Mesenchymal stem cell (in vitro differentiated cells and primary cell): ENCODE measurements around the gene FSTL4.

Experiments
- DNase-seq: peaks from one replicate; pipeline ENCODE4 v3.0.0-alpha.2; 2013
- H2AFZ ChIP-seq: one replicate; pipeline ENCODE4 v1.6.1; 2013; ENCODE audit warnings: low read depth, mild to moderate bottlenecking, control low read depth, inconsistent platforms, low read length, moderate library complexity
- H2AK5ac ChIP-seq: 2 replicates; pipeline ENCODE4 v1.6.1; 2013; ENCODE audit warnings: low read length, moderate library complexity, mild to moderate bottlenecking, inconsistent platforms; ENCODE audit not compliant: severe bottlenecking
- H2BK120ac ChIP-seq: one replicate; pipeline ENCODE4 v1.6.1; 2013; ENCODE audit warnings: low read depth, mild to moderate bottlenecking, inconsistent platforms, low read length, moderate library complexity
- H2BK12ac ChIP-seq, 2 experiments: one replicate each; pipeline ENCODE4 v1.6.1; 2013; ENCODE audit warnings: inconsistent platforms in 2 of 2, low read length in 2 of 2, mild to moderate bottlenecking in 2 of 2, moderate library complexity in 2 of 2, control low read depth in 1 of 2
- H2BK15ac ChIP-seq: one replicate; pipeline ENCODE4 v1.6.1; 2013; ENCODE audit warnings: mild to moderate bottlenecking, low read depth, inconsistent platforms; ENCODE audit not compliant: poor library complexity, severe bottlenecking
- H2BK5ac ChIP-seq: 2 replicates; pipeline ENCODE4 v1.6.1; 2013; ENCODE audit warnings: low read depth, mild to moderate bottlenecking, low read length, control low read depth, inconsistent platforms; ENCODE audit not compliant: poor library complexity, severe bottlenecking
- H3K14ac ChIP-seq, 2 experiments: one replicate each; pipeline ENCODE4 v1.6.1; 2013; ENCODE audit warnings: inconsistent platforms in 2 of 2, low read length in 2 of 2, control low read depth in 1 of 2, mild to moderate bottlenecking in 1 of 2, moderate library complexity in 1 of 2
- H3K18ac ChIP-seq, 2 experiments: one replicate each; pipeline ENCODE4 v1.6.1; 2013; ENCODE audit warnings: inconsistent platforms in 2 of 2, low read length in 2 of 2, control low read depth in 1 of 2, low read depth in 1 of 2, mild to moderate bottlenecking in 1 of 2
- H3K23ac ChIP-seq, 2 experiments: one replicate each; pipeline ENCODE4 v1.6.1; 2013; ENCODE audit warnings: inconsistent platforms in 2 of 2, low read length in 2 of 2, mild to moderate bottlenecking in 2 of 2, moderate library complexity in 2 of 2, control low read depth in 1 of 2
- H3K27ac ChIP-seq: 2 replicates; pipeline ENCODE4 v1.5.1; 2013; ENCODE audit warnings: mild to moderate bottlenecking, moderate library complexity, low read length, control low read depth, inconsistent platforms; ENCODE audit not compliant: poor library complexity, severe bottlenecking
- H3K27me3 ChIP-seq, 2 experiments: 2 replicates each; pipeline versions ENCODE4 v1.6.1 to v1.7.0; 2013; ENCODE audit warnings: low read length in 2 of 2, mild to moderate bottlenecking in 2 of 2, moderate library complexity in 2 of 2, control low read depth in 1 of 2, inconsistent platforms in 1 of 2; ENCODE audit not compliant: control insufficient read depth in 1 of 2, insufficient read depth in 1 of 2
- H3K36me3 ChIP-seq, 2 experiments: 2 replicates each; pipeline versions ENCODE4 v1.6.1 to v1.7.0; 2013; ENCODE audit warnings: low read length in 2 of 2, control low read depth in 1 of 2, inconsistent platforms in 1 of 2, low read depth in 1 of 2, mild to moderate bottlenecking in 1 of 2; ENCODE audit not compliant: insufficient read depth in 2 of 2, control insufficient read depth in 1 of 2
- H3K4ac ChIP-seq, 2 experiments: one replicate each; pipeline ENCODE4 v1.6.1; 2013; ENCODE audit warnings: inconsistent platforms in 2 of 2, low read length in 2 of 2, mild to moderate bottlenecking in 2 of 2, moderate library complexity in 2 of 2, control low read depth in 1 of 2, low read depth in 1 of 2
- H3K4me1 ChIP-seq: 2 replicates; pipeline ENCODE4 v1.6.1; 2013; ENCODE audit warnings: low read depth, low read length, control low read depth; ENCODE audit not compliant: control insufficient read depth, insufficient read depth
- H3K4me2 ChIP-seq: 2 replicates; pipeline ENCODE4 v1.6.1; 2013; ENCODE audit warnings: low read length, mild to moderate bottlenecking, inconsistent platforms; ENCODE audit not compliant: poor library complexity, severe bottlenecking
- H3K4me3 ChIP-seq, 2 experiments: 2 replicates each; pipeline versions ENCODE4 v1.5.1 to v1.7.0; 2013; ENCODE audit warnings: low read length in 2 of 2, mild to moderate bottlenecking in 2 of 2, control low read depth in 1 of 2, low read depth in 1 of 2; ENCODE audit not compliant: insufficient read depth in 1 of 2
- H3K79me1 ChIP-seq: replicated peaks from 2 replicates; pipeline ENCODE4 v1.6.1; 2013; ENCODE audit warnings: mild to moderate bottlenecking, control low read depth, low read length, inconsistent platforms; ENCODE audit not compliant: poor library complexity, severe bottlenecking
- H3K9ac ChIP-seq: 2 replicates; pipeline ENCODE4 v1.7.0; 2013; ENCODE audit warnings: mild to moderate bottlenecking, low read length, moderate library complexity
- H3K9me3 ChIP-seq: 2 replicates; pipeline ENCODE4 v1.7.0; 2013; ENCODE audit warnings: mild to moderate bottlenecking, low read length; ENCODE audit not compliant: control insufficient read depth
- H4K8ac ChIP-seq: one replicate; pipeline ENCODE4 v1.6.1; 2013; ENCODE audit warnings: inconsistent platforms, mild to moderate bottlenecking, low read length, moderate library complexity
- H4K91ac ChIP-seq: one replicate; pipeline ENCODE4 v1.6.1; 2013; ENCODE audit warnings: mild to moderate bottlenecking, low read length, inconsistent platforms
- WGBS: methylation state at CpG from one replicate; pipeline ENCODE4 v1.1.7; 2013; ENCODE audit warnings: mixed read lengths; 5-methylcytosine and 5-hydroxymethylcytosine counted together

The FSTL4 gene

DNA sequence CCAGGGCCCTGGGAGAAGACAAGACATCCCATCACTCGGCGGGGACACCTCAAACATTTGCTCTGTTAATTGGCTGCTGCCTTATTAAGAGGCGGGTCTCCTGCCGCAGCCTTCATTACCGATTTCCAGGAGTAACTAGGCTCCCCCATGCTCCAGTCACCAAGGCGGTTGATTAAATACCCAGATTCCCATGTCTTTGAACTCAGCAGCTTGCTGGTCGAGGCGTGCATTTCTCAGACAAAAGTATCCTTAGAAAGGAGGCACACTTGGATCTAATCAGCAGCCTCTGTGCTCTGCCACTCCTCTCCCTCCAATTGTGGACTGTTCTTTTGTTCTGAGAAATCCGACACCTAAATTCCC, 228.8 kb downstream of the FSTL4 start:
- no peaks in the 10 kb centered on the region for H3K79me1 ChIP-seq
- H2BK12ac ChIP-seq, result no peak overlapping the region
- no peak overlapping the region for H3K4me2 ChIP-seq
- H2BK5ac ChIP-seq, result no peak overlapping the region
- H3K18ac ChIP-seq, result no peak overlapping the region
- no peak overlapping the region for H2BK120ac ChIP-seq
- no peak overlapping the region for H3K4me3 ChIP-seq
- WGBS, result 50% methylated on average over 8 of the region's 9 CpGs
- peaks cover 14% of the 10 kb centered on the region for H3K9me3 ChIP-seq
- H4K8ac ChIP-seq, result no peak overlapping the region
- H3K9ac ChIP-seq, result no peak overlapping the region
- H3K14ac ChIP-seq, result no peak overlapping the region
- DNase-seq, result no peak
- no peaks in the 10 kb centered on the region for H3K36me3 ChIP-seq
- no peak overlapping the region for H4K91ac ChIP-seq
- H2AK5ac ChIP-seq, result no peak overlapping the region
- H2BK15ac ChIP-seq, result no peak overlapping the region
- no peaks in the 10 kb centered on the region for H3K4me1 ChIP-seq
- H3K27ac ChIP-seq, result no peak overlapping the region
- no peak overlapping the region for H3K23ac ChIP-seq
- peaks cover 16 to 70% of the 10 kb centered on the region in 2 experiments for H3K27me3 ChIP-seq
- H3K4ac ChIP-seq, result no peak overlapping the region
- H2AFZ ChIP-seq, result no peak overlapping the region

DNA sequence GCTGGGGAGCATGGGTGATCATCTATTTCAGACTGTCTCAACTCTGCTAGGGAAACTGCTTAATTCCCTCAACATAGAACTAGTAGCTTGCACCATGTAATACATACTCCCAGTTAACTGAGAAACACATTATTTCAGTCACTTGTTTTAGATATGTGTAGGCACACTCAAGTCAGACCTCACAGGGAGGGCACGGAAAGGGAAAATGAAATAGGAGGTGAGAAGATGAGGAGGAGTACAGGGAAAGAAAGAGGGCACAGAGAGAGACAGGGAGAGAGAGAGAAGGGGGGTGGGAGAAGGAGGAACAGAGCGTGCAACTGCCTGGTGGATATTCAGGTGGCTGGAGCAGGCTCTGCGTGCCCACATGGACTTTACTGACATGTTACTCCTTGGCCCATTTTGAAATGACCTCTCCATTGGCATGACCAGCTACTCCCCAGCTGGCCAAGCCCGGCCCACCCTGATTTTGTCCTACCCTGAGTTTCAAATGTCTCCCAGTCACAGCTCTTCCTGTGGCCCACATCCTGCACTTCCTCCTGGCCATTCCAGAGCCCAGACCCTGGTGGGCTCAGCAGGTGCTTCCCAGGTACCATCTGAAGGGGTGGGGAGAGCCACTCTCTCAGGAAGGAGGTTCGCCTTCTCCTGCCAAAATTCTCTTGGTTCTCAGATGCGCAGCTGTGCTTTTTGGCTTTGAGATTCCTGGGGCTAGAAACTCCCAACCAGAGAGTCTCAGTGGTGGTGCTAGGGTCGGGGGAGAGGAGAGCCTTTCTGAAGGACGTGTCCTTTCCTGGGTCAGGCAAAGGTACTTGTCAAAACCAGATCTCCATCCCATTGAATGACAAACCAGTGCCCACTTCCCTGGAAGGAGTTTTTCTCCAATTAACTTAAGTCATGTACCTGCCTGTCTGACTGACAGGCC, 229.4 kb downstream of the FSTL4 start:
- no peak overlapping the region for H2AFZ ChIP-seq
- no peak overlapping the region for H3K4me2 ChIP-seq
- no peaks in the 10 kb centered on the region for H3K79me1 ChIP-seq
- WGBS, result 85% methylated on average over 8 of the region's 8 CpGs
- H3K27me3 ChIP-seq, result peaks cover 16 to 64% of the 10 kb centered on the region in 2 experiments
- H3K14ac ChIP-seq, result no peak overlapping the region
- no peak overlapping the region for H3K4me3 ChIP-seq
- no peak overlapping the region for H3K23ac ChIP-seq
- H3K9me3 ChIP-seq, result peaks cover 20% of the 10 kb centered on the region
- H2BK5ac ChIP-seq, result no peak overlapping the region
- no peak overlapping the region for H4K91ac ChIP-seq
- H2BK120ac ChIP-seq, result no peak overlapping the region
- no peak overlapping the region for H2BK12ac ChIP-seq
- H3K9ac ChIP-seq, result no peak overlapping the region
- no peak overlapping the region for H2AK5ac ChIP-seq
- H2BK15ac ChIP-seq, result no peak overlapping the region
- no peak overlapping the region for H3K4ac ChIP-seq
- H3K27ac ChIP-seq, result no peak overlapping the region
- H4K8ac ChIP-seq, result no peak overlapping the region
- H3K18ac ChIP-seq, result no peak overlapping the region
- H3K36me3 ChIP-seq, result no peaks in the 10 kb centered on the region
- H3K4me1 ChIP-seq, result no peaks in the 10 kb centered on the region
- DNase-seq, result no peak

DNA sequence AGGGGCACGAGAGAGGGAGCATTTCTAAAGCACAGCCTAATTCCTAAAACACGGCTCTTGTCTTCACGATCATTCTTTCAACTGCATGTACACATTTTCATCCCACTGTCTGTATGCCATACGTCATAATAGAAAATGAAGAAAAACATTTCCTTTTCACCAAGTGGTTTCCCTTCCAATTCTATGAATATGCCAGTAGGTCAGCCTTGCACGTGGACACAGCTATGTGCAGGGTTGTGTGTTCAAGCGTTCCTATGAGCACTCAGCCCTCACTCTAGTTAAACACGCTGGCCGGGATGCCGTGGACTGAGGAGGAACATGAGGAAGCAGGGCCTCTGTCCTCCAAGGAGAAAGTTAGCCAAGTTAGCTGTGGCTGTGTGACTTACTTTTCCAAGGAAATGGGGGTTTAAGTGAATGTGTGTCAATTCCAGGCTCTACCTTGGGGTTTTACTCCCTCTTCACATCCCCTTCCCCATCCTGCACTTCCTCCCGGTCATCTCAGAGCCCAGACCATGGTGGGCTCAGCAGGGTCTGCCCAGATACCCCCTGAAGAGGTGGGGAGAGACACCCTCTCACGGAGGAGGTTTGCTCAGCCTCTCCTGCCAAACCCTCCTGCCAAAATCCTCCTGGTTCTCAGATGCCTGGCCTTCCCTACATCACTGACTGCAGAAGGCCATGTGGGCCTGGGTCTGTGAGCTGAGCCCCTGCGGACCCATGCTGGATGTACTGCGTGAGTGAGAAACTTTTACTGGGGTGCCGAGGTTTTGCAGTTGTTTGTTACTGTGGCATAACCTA, 230.6 kb downstream of the FSTL4 start:
- no peak overlapping the region for H2AFZ ChIP-seq
- H3K9me3 ChIP-seq, result peaks cover 32% of the 10 kb centered on the region
- H3K23ac ChIP-seq, result no peak overlapping the region
- no peak overlapping the region for H3K4me2 ChIP-seq
- no peak overlapping the region for H3K27ac ChIP-seq
- H3K27me3 ChIP-seq, result peaks cover 16 to 53% of the 10 kb centered on the region in 2 experiments
- H3K4me3 ChIP-seq, result no peak overlapping the region
- no peak overlapping the region for H4K8ac ChIP-seq
- no peaks in the 10 kb centered on the region for H3K79me1 ChIP-seq
- H3K4me1 ChIP-seq, result no peaks in the 10 kb centered on the region
- no peak overlapping the region for H3K14ac ChIP-seq
- H3K9ac ChIP-seq, result no peak overlapping the region
- H2BK15ac ChIP-seq, result no peak overlapping the region
- no peak overlapping the region for H4K91ac ChIP-seq
- DNase-seq, result no peak
- H3K18ac ChIP-seq, result no peak overlapping the region
- WGBS, result 76% methylated on average over 11 of the region's 14 CpGs
- H3K36me3 ChIP-seq, result no peaks in the 10 kb centered on the region
- H2BK12ac ChIP-seq, result no peak overlapping the region
- no peak overlapping the region for H3K4ac ChIP-seq
- H2BK120ac ChIP-seq, result no peak overlapping the region
- H2BK5ac ChIP-seq, result no peak overlapping the region
- H2AK5ac ChIP-seq, result no peak overlapping the region

DNA sequence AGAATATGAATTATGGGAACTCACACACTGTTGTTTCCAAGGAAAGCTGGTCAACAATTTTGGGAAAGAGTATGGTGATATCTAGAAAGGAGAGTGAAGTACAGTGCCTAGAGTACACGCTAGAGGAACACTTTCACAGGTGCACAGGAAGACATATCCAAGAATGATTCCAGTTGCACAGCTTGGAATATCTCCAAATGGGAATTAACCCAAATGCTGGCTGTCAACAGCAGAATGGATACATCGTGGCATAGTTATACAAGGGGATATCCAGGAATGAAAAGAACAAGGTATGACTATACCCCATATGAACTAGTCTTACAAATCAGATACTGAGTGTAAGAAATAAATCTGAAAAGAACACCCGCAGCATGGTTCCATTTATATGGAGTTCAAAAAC, 231.3 kb downstream of the FSTL4 start:
- no peak overlapping the region for H3K4ac ChIP-seq
- peaks cover 16 to 46% of the 10 kb centered on the region in 2 experiments for H3K27me3 ChIP-seq
- no peak overlapping the region for H2BK12ac ChIP-seq
- H2AFZ ChIP-seq, result no peak overlapping the region
- H3K79me1 ChIP-seq, result no peaks in the 10 kb centered on the region
- no peaks in the 10 kb centered on the region for H3K36me3 ChIP-seq
- no peak overlapping the region for H3K27ac ChIP-seq
- no peak overlapping the region for H2BK15ac ChIP-seq
- no peak overlapping the region for H3K4me2 ChIP-seq
- no peak overlapping the region for H2BK5ac ChIP-seq
- no peak overlapping the region for H3K14ac ChIP-seq
- H3K18ac ChIP-seq, result no peak overlapping the region
- WGBS, result 67% methylated on average over 1 of the region's 3 CpGs
- H3K9ac ChIP-seq, result no peak overlapping the region
- no peak overlapping the region for H3K23ac ChIP-seq
- no peak overlapping the region for H3K4me3 ChIP-seq
- no peak overlapping the region for H2AK5ac ChIP-seq
- no peaks in the 10 kb centered on the region for H3K4me1 ChIP-seq
- H4K91ac ChIP-seq, result no peak overlapping the region
- H4K8ac ChIP-seq, result no peak overlapping the region
- no peak for DNase-seq
- no peak overlapping the region for H2BK120ac ChIP-seq
- H3K9me3 ChIP-seq, result peaks cover 35% of the 10 kb centered on the region
